Measurements from ENCODE around the gene TRIM66.

Gene TRIM66

DNA sequence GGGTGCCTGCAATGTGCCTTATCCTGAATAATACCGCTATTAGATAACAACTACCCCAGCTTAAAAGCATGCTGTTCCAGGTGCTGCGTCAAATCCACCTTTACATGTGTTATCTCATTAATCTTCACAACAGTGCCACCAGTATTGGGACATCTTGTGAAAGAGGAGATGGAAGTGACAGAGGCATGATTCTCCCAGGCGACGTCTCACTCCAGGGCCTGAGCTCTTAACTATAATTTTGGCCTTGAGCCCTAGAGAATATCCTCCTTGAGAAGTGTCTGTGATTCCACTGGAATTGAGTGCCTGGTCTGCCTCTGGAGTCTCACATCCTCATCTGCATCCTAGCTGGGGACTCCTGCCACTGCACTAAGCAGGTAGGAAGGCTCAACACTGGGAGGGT, 43.9 kb upstream of the TRIM66 start:
- Histone ChIP-seq H3K9ac (ENCODE audit: insufficient read length, low read depth) (no peak overlapping the region), H3K9me3 (ENCODE audit: insufficient read depth, low read length) (no peaks in the 10 kb centered on the region), H3K4me1 (ENCODE audit: insufficient read depth, insufficient read length) (peaks cover 2% of the 10 kb centered on the region), H3K27me3 (ENCODE audit: insufficient read depth, insufficient read length) (no peaks in the 10 kb centered on the region), H3K4me3 (ENCODE audit: insufficient read length, low read depth) (no peak overlapping the region), H3K36me3 (ENCODE audit: insufficient read depth, insufficient read length, low read length) (peaks cover 53% of the 10 kb centered on the region)
- no peak for DNase-seq (ENCODE audit: low read depth, low spot score)
- TF ChIP-seq SUZ12 (IDR thresholded peaks at IDR 0.05; ENCODE audit: extremely low read depth, insufficient read depth, insufficient read length) (no peak), YY1 (IDR thresholded peaks at IDR 0.05; ENCODE audit: insufficient read depth, insufficient read length) (no peak), ZNF274 (IDR thresholded peaks at IDR 0.05; ENCODE audit: low read depth, low read length) (no peak)

DNA sequence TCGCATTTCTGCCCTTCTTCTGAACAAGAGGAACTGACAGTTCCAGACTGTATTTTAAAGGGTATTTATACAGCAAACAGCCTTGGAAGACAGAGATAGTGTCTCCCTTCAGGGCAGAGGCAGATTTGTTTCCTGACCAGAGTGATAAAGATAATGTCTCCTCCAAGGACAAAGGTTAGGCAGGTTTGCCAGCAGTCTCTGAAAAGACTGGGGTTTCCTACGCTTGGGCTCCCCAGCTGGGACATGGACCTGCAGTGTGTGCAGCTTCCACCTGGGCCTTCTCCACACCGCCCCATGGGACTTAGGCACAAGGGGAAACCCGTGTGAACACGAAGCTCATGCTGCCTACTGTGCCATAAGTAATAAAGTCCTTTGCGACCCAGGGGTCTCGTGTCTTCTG, 42.2 kb upstream of the TRIM66 start:
- H3K27me3 ChIP-seq (ENCODE audit: insufficient read depth, insufficient read length), result no peaks in the 10 kb centered on the region
- peaks cover 2% of the 10 kb centered on the region for H3K4me1 ChIP-seq (ENCODE audit: insufficient read depth, insufficient read length)
- no peak for DNase-seq (ENCODE audit: low read depth, low spot score)
- peaks cover 43% of the 10 kb centered on the region for H3K36me3 ChIP-seq (ENCODE audit: insufficient read depth, insufficient read length, low read length)
- H3K4me3 ChIP-seq (ENCODE audit: insufficient read length, low read depth), result no peak overlapping the region
- no peak for TF ChIP-seq ZNF274 (IDR thresholded peaks at IDR 0.05; ENCODE audit: low read depth, low read length)
- H3K9ac ChIP-seq (ENCODE audit: insufficient read length, low read depth), result no peak overlapping the region
- no peaks in the 10 kb centered on the region for H3K9me3 ChIP-seq (ENCODE audit: insufficient read depth, low read length)

DNA sequence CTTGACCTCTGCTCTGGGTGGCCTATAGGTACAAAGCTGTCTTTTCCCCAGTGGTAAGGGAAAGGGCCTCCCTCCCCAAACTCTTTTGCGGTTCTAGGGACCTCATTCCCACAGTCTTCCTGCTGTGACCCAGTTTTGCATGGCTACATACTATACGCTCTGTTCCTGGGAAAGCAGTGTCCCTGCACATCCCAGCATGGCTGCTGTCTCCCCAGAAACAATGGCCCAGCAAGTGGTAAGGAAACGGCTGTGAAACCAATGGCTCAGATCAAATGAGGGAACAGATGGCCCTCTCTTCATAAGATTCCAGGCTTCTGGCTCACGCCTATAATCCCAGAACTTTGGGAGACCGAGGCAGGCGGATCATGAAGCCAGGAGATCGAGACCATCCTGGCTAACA, 41.2 kb upstream of the TRIM66 start:
- no peak for TF ChIP-seq SUZ12 (IDR thresholded peaks at IDR 0.05; ENCODE audit: extremely low read depth, insufficient read depth, insufficient read length)
- no peak for TF ChIP-seq YY1 (IDR thresholded peaks at IDR 0.05; ENCODE audit: insufficient read depth, insufficient read length)
- no peak for TF ChIP-seq ZNF274 (IDR thresholded peaks at IDR 0.05; ENCODE audit: low read depth, low read length)
- Histone ChIP-seq H3K36me3 (ENCODE audit: insufficient read depth, insufficient read length, low read length) (peaks cover 38% of the 10 kb centered on the region), H3K4me3 (ENCODE audit: insufficient read length, low read depth) (no peak overlapping the region), H3K9me3 (ENCODE audit: insufficient read depth, low read length) (no peaks in the 10 kb centered on the region), H3K4me1 (ENCODE audit: insufficient read depth, insufficient read length) (peaks cover 10% of the 10 kb centered on the region), H3K9ac (ENCODE audit: insufficient read length, low read depth) (no peak overlapping the region), H3K27me3 (ENCODE audit: insufficient read depth, insufficient read length) (no peaks in the 10 kb centered on the region)
- DNase-seq (ENCODE audit: low read depth, low spot score), result no peak

DNA sequence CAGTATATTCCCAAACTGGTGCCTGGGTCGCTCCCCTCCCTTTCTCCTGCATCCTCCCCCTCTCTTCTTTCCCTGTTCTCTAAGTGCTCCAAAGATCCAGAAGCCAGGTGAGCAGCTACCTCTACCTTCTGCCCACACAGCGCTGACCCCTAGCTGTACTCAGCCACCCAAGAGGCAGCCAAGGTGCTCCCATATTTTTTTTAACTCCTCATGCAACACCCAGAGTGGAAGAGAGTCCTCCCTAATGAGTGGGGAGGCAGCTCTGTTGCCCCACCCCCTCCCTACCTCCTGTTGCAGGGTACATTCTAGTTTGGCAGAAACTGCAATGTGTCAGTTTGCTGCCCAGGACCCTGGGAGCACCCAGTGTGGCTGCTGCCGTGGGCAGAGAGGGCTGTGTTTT, 40.3 kb upstream of the TRIM66 start:
- Histone ChIP-seq H3K27me3 (ENCODE audit: insufficient read depth, insufficient read length) (no peaks in the 10 kb centered on the region), H3K4me1 (ENCODE audit: insufficient read depth, insufficient read length) (peaks cover 15% of the 10 kb centered on the region), H3K9ac (ENCODE audit: insufficient read length, low read depth) (no peak overlapping the region), H3K4me3 (ENCODE audit: insufficient read length, low read depth) (no peak overlapping the region), H3K36me3 (ENCODE audit: insufficient read depth, insufficient read length, low read length) (peaks cover 32% of the 10 kb centered on the region), H3K9me3 (ENCODE audit: insufficient read depth, low read length) (no peaks in the 10 kb centered on the region)
- DNase-seq (ENCODE audit: low read depth, low spot score), result no peak
- no peak for TF ChIP-seq YY1 (IDR thresholded peaks at IDR 0.05; ENCODE audit: insufficient read depth, insufficient read length)
- TF ChIP-seq ZNF274 (IDR thresholded peaks at IDR 0.05; ENCODE audit: low read depth, low read length), result no peak
- TF ChIP-seq SUZ12 (IDR thresholded peaks at IDR 0.05; ENCODE audit: extremely low read depth, insufficient read depth, insufficient read length), result no peak

DNA sequence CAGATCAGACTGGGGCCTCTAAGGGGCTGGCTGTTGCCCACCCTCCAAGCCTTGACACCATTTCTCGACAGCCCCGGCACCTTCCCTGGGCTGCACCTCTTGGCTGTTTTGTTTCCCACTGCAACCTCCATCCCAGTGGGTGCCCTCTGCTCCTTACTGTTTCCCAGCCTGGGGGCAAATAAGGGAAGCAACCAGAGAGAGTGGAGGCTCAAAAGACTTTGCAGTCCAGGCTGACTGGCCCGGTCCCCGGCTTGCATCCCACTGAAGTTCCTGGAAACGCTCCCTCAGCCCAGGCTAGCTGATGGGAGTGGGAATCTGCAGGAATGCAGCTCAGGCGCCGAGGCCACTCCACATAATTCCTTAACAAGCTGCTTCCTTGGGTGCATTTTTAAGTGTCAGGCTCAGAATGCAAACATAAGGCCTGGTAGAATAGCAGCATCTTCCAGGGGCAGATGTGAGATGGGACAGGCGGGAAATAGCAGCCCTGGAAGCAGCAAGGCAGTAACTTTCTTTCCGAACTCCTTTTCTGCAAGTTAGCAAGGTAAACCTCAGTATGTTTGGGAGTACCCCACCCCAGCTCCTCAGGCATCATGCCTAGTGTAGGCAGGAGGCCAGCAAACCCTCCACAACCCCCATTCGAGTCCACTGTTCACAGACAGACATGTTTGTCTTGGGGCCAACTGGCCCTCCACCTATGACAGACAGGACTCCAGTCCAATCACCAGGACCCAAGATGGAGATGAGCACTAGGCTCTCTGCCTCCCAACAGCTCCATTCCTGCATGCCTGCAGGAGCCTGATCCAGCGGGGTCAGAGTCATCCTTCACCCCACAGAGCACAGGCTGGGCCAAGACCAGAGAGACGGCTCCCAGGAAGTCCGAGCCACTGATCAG, 39.4 kb upstream of the TRIM66 start:
- no peak for DNase-seq (ENCODE audit: low read depth, low spot score)
- Histone ChIP-seq H3K4me1 (ENCODE audit: insufficient read depth, insufficient read length) (peaks cover 22% of the 10 kb centered on the region), H3K4me3 (ENCODE audit: insufficient read length, low read depth) (no peak overlapping the region), H3K27me3 (ENCODE audit: insufficient read depth, insufficient read length) (no peaks in the 10 kb centered on the region), H3K36me3 (ENCODE audit: insufficient read depth, insufficient read length, low read length) (peaks cover 41% of the 10 kb centered on the region), H3K9ac (ENCODE audit: insufficient read length, low read depth) (no peak overlapping the region), H3K9me3 (ENCODE audit: insufficient read depth, low read length) (no peaks in the 10 kb centered on the region)
- TF ChIP-seq SUZ12 (IDR thresholded peaks at IDR 0.05; ENCODE audit: extremely low read depth, insufficient read depth, insufficient read length) (no peak), ZNF274 (IDR thresholded peaks at IDR 0.05; ENCODE audit: low read depth, low read length) (no peak), YY1 (IDR thresholded peaks at IDR 0.05; ENCODE audit: insufficient read depth, insufficient read length) (no peak)

DNA sequence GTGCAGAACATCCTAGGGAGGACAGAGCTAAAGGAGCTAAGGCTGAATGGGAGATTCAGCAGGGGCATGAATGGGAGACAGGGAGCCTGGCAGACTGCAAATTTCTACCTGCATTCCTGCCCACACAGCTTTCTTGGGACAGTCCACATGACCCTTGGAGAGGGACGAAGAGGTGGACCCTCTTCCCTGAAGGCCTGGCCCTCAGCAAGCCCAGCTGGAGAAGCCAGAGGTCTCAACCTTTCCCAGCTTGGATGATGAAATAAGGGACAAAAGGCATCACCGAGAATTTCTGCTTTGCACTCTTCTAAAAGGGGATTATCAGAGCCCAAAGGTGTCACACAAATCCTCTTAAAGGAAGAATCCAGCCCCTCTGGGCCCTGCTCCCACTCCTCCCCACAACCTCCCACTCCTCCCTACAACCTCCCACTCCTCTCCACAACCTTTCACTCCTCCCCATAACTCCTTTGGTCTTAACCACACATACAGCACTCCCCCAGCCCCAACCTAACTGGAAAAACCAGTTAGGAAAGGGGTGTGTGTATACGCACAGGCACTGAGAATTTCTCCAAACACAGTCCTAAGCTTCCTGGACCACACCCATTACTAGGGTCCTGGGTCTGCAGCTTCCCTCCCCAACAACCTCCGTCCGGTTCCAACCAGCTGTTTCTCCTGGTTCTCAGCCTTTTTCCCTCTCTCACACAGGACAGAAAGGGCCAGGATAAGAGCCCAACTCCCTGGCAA, 38.6 kb upstream of the TRIM66 start:
- no peak for DNase-seq (ENCODE audit: low read depth, low spot score)
- TF ChIP-seq ZNF274 (IDR thresholded peaks at IDR 0.05; ENCODE audit: low read depth, low read length) (no peak), YY1 (IDR thresholded peaks at IDR 0.05; ENCODE audit: insufficient read depth, insufficient read length) (no peak), SUZ12 (IDR thresholded peaks at IDR 0.05; ENCODE audit: extremely low read depth, insufficient read depth, insufficient read length) (no peak)
- no peaks in the 10 kb centered on the region for H3K9me3 ChIP-seq (ENCODE audit: insufficient read depth, low read length)

DNA sequence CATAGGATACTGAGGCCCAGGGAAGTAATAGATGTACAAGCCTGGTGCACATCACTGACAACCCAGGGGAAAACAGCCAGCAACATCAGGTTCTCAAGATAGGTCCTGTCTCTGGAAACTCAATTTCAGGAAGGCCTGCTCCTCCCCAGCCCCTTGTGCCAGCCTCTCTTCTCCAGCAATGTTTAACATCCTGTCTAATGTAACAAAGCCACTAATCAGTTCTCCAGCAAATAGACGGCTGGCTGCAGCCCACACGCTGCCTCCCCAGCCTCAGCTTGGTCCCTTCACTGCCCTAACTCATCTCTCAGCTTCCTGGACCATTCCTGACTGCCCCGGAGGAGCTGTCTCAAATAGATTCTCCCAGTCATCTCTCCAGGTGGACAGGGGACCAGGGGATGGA, 37.9 kb upstream of the TRIM66 start:
- no peaks in the 10 kb centered on the region for H3K9me3 ChIP-seq (ENCODE audit: insufficient read depth, low read length)
- H3K27me3 ChIP-seq (ENCODE audit: insufficient read depth, insufficient read length), result no peaks in the 10 kb centered on the region
- H3K4me1 ChIP-seq (ENCODE audit: insufficient read depth, insufficient read length), result peaks cover 22% of the 10 kb centered on the region
- peaks cover 45% of the 10 kb centered on the region for H3K36me3 ChIP-seq (ENCODE audit: insufficient read depth, insufficient read length, low read length)
- TF ChIP-seq YY1 (IDR thresholded peaks at IDR 0.05; ENCODE audit: insufficient read depth, insufficient read length) (no peak), SUZ12 (IDR thresholded peaks at IDR 0.05; ENCODE audit: extremely low read depth, insufficient read depth, insufficient read length) (no peak), ZNF274 (IDR thresholded peaks at IDR 0.05; ENCODE audit: low read depth, low read length) (no peak)
- H3K4me3 ChIP-seq (ENCODE audit: insufficient read length, low read depth), result no peak overlapping the region
- DNase-seq (ENCODE audit: low read depth, low spot score), result no peak
- H3K9ac ChIP-seq (ENCODE audit: insufficient read length, low read depth), result no peak overlapping the region

More for the DNA sequence above, 38.6 kb upstream of the TRIM66 start:
- H3K36me3 ChIP-seq (ENCODE audit: insufficient read depth, insufficient read length, low read length), result peaks cover 44% of the 10 kb centered on the region
- no peaks in the 10 kb centered on the region for H3K27me3 ChIP-seq (ENCODE audit: insufficient read depth, insufficient read length)
- H3K4me1 ChIP-seq (ENCODE audit: insufficient read depth, insufficient read length), result peaks cover 22% of the 10 kb centered on the region
- H3K9ac ChIP-seq (ENCODE audit: insufficient read length, low read depth), result no peak overlapping the region
- H3K4me3 ChIP-seq (ENCODE audit: insufficient read length, low read depth), result no peak overlapping the region
